Endothelial cell of umbilical vein (primary cell): ENCODE results near the gene IL4I1.

ENCODE experiments used
- EZH2 ChIP-seq: IDR thresholded peaks from 2 replicates; pipeline ENCODE4 v1.6.1; 2012; ENCODE audit warnings: borderline replicate concordance, low read depth, mild to moderate bottlenecking, moderate library complexity, low read length, inconsistent platforms; ENCODE audit not compliant: severe bottlenecking
- GATA2 ChIP-seq: IDR thresholded peaks from 2 replicates; pipeline ENCODE4 v1.7.0; 2011; ENCODE audit warnings: low read depth, mild to moderate bottlenecking, moderate library complexity, mixed read lengths, low read length; ENCODE audit not compliant: insufficient read length, insufficient read depth
- MYC ChIP-seq: IDR thresholded peaks from one replicate; pipeline ENCODE4 v1.6.1; 2011; ENCODE audit warnings: mild to moderate bottlenecking, low read depth, low read length
- POLR2A ChIP-seq: IDR thresholded peaks from 2 replicates; pipeline ENCODE4 v1.6.1; 2012; ENCODE audit warnings: low read depth, mild to moderate bottlenecking, control low read depth, low read length
- POLR2AphosphoS5 ChIP-seq: IDR thresholded peaks from 2 replicates; pipeline ENCODE4 v1.6.1; 2012; ENCODE audit warnings: low read depth, mild to moderate bottlenecking, control low read depth, low read length, moderate library complexity; ENCODE audit not compliant: insufficient read depth
- TF ChIP-seq, protein P1 (sequence below), 2 donors: IDR thresholded peaks; 1 replicate in 1 of 2; 2 replicates in 1 of 2; pipeline ENCODE4 v1.5.1; 2011; ENCODE audit warnings: low read length in 2 of 2, mild to moderate bottlenecking in 2 of 2, moderate library complexity in 2 of 2, control low read depth in 1 of 2, inconsistent platforms in 1 of 2, low read depth in 1 of 2; ENCODE audit not compliant: insufficient read depth in 1 of 2; ENCODE audit errors: extremely low read depth in 1 of 2
- TF ChIP-seq, protein P2 (sequence below): IDR thresholded peaks from 2 replicates; pipeline ENCODE4 v1.6.1; 2011; ENCODE audit not compliant: insufficient read depth, insufficient read length

DNA sequence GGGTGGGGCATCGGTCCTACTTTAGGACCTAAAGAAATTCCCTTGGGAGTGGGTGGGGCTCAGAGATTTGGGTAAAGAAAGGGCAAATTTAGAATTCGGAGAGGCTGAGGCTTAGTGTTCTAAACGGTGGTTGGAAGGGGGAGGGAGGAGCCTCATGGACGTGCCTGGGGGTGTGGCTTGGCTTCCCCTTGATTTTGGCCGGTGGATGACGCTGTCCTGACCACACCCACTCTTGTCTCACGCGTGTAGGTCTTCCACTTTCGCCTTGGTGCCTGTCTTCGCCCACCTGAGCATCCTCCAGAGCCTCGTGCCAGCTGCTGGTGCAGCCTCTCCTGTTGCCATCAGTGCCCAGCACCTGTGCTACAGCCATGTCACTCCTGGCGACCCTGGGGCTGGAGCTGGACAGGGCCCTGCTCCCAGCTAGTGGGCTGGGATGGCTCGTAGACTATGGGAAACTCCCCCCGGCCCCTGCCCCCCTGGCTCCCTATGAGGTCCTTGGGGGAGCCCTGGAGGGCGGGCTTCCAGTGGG, 33.9 kb upstream of the IL4I1 start:
- TF ChIP-seq POLR2AphosphoS5 (no peak), EZH2 (no peak), POLR2A (no peak), MYC (no peak), GATA2 (no peak)
- TF ChIP-seq, protein P1, sequence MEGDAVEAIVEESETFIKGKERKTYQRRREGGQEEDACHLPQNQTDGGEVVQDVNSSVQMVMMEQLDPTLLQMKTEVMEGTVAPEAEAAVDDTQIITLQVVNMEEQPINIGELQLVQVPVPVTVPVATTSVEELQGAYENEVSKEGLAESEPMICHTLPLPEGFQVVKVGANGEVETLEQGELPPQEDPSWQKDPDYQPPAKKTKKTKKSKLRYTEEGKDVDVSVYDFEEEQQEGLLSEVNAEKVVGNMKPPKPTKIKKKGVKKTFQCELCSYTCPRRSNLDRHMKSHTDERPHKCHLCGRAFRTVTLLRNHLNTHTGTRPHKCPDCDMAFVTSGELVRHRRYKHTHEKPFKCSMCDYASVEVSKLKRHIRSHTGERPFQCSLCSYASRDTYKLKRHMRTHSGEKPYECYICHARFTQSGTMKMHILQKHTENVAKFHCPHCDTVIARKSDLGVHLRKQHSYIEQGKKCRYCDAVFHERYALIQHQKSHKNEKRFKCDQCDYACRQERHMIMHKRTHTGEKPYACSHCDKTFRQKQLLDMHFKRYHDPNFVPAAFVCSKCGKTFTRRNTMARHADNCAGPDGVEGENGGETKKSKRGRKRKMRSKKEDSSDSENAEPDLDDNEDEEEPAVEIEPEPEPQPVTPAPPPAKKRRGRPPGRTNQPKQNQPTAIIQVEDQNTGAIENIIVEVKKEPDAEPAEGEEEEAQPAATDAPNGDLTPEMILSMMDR (IDR thresholded peaks at IDR 0.05; ENCODE audit: extremely low read depth in 1 of 2, insufficient read depth in 1 of 2, low read depth in 1 of 2, low read length in 2 of 2) = no peak
- TF ChIP-seq, protein P2, sequence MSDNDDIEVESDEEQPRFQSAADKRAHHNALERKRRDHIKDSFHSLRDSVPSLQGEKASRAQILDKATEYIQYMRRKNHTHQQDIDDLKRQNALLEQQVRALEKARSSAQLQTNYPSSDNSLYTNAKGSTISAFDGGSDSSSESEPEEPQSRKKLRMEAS = no peak
